ENCODE data around the gene SPTBN1.
"Not testable (repeated sequence)": the region's sequence is repeated elsewhere in the genome, so short reads cannot be mapped to it uniquely, and the experiment has no call there.

SPTBN1 gene

GRCh38 chr2:54697934-54698333, 241.8 kb downstream of the SPTBN1 start:
- H2AFZ ChIP-seq (ENCODE audit: low read length): no peak overlapping the region
- no peak overlapping the region for H3K4me3 ChIP-seq (ENCODE audit: low read depth, low read length, poor library complexity, severe bottlenecking)
- no peaks in the 10 kb centered on the region for H3K79me2 ChIP-seq (ENCODE audit: insufficient read depth, low read length)
- no peaks in the 10 kb centered on the region for H4K20me1 ChIP-seq (ENCODE audit: insufficient read depth, low read length)
- H3K36me3 ChIP-seq (ENCODE audit: insufficient read depth, low read length): no peaks in the 10 kb centered on the region
- no peaks in the 10 kb centered on the region for H3K9me3 ChIP-seq (ENCODE audit: low read length)
- no peak overlapping the region for H3K9ac ChIP-seq (ENCODE audit: low read length)
- no peak for TF ChIP-seq CTCF (IDR thresholded peaks at IDR 0.05; ENCODE audit: low read length)
- TF ChIP-seq EZH2 (IDR thresholded peaks at IDR 0.05; ENCODE audit: borderline replicate concordance, low read length): no peak
- no peaks in the 10 kb centered on the region for H3K4me1 ChIP-seq (ENCODE audit: insufficient read depth, low read length, severe bottlenecking)
- no peaks in the 10 kb centered on the region for H3F3A ChIP-seq (ENCODE audit: insufficient read depth, low read length)
- no peaks in the 10 kb centered on the region for H3K9me2 ChIP-seq (ENCODE audit: low read depth, low read length)
- no peak overlapping the region for H3K27ac ChIP-seq (ENCODE audit: low read depth, low read length, poor library complexity, severe bottlenecking)
- no peaks in the 10 kb centered on the region for H3K27me3 ChIP-seq (ENCODE audit: insufficient read depth, low read length)
- H3K4me2 ChIP-seq (ENCODE audit: low read length): no peak overlapping the region

- H3F3A ChIP-seq (ENCODE audit: insufficient read depth, low read length); H3K4me3 ChIP-seq (ENCODE audit: low read depth, low read length, poor library complexity, severe bottlenecking); H3K79me2 ChIP-seq (ENCODE audit: insufficient read depth, low read length); H3K9ac ChIP-seq (ENCODE audit: low read length); H3K9me2 ChIP-seq (ENCODE audit: low read depth, low read length); H3K4me2 ChIP-seq (ENCODE audit: low read length); H3K36me3 ChIP-seq (ENCODE audit: insufficient read depth, low read length); H3K27me3 ChIP-seq (ENCODE audit: insufficient read depth, low read length); H2AFZ ChIP-seq (ENCODE audit: low read length); H3K9me3 ChIP-seq (ENCODE audit: low read length); H3K27ac ChIP-seq (ENCODE audit: low read depth, low read length, poor library complexity, severe bottlenecking); H4K20me1 ChIP-seq (ENCODE audit: insufficient read depth, low read length); H3K4me1 ChIP-seq (ENCODE audit: insufficient read depth, low read length, severe bottlenecking): not testable (repeated sequence)
Measured at GRCh38 chr2:54698926-54699325, 242.8 kb downstream of the SPTBN1 start.

GRCh38 chr2:54699665-54700064, 243.5 kb downstream of the SPTBN1 start:
- no peaks in the 10 kb centered on the region for H3F3A ChIP-seq (ENCODE audit: insufficient read depth, low read length)
- no peaks in the 10 kb centered on the region for H3K79me2 ChIP-seq (ENCODE audit: insufficient read depth, low read length)
- H3K9ac ChIP-seq (ENCODE audit: low read length): no peak overlapping the region
- H3K36me3 ChIP-seq (ENCODE audit: insufficient read depth, low read length): no peaks in the 10 kb centered on the region
- no peak overlapping the region for H3K4me2 ChIP-seq (ENCODE audit: low read length)
- H3K9me3 ChIP-seq (ENCODE audit: low read length): no peaks in the 10 kb centered on the region
- no peaks in the 10 kb centered on the region for H3K9me2 ChIP-seq (ENCODE audit: low read depth, low read length)
- no peaks in the 10 kb centered on the region for H3K4me1 ChIP-seq (ENCODE audit: insufficient read depth, low read length, severe bottlenecking)
- no peaks in the 10 kb centered on the region for H4K20me1 ChIP-seq (ENCODE audit: insufficient read depth, low read length)
- no peaks in the 10 kb centered on the region for H3K27me3 ChIP-seq (ENCODE audit: insufficient read depth, low read length)
- H3K4me3 ChIP-seq (ENCODE audit: low read depth, low read length, poor library complexity, severe bottlenecking): no peak overlapping the region
- H2AFZ ChIP-seq (ENCODE audit: low read length): no peak overlapping the region
- TF ChIP-seq CTCF (IDR thresholded peaks at IDR 0.05; ENCODE audit: low read length) (no peak), EZH2 (IDR thresholded peaks at IDR 0.05; ENCODE audit: borderline replicate concordance, low read length) (no peak)
- no peak overlapping the region for H3K27ac ChIP-seq (ENCODE audit: low read depth, low read length, poor library complexity, severe bottlenecking)

GRCh38 chr2:54701029-54701428, 244.9 kb downstream of the SPTBN1 start:
- H3K79me2 ChIP-seq (ENCODE audit: insufficient read depth, low read length): no peaks in the 10 kb centered on the region
- H3K9me2 ChIP-seq (ENCODE audit: low read depth, low read length): no peaks in the 10 kb centered on the region
- H3K27me3 ChIP-seq (ENCODE audit: insufficient read depth, low read length): no peaks in the 10 kb centered on the region
- H3K27ac ChIP-seq (ENCODE audit: low read depth, low read length, poor library complexity, severe bottlenecking): no peak overlapping the region
- H2AFZ ChIP-seq (ENCODE audit: low read length): no peak overlapping the region
- no peak for TF ChIP-seq EZH2 (IDR thresholded peaks at IDR 0.05; ENCODE audit: borderline replicate concordance, low read length)
- TF ChIP-seq CTCF (IDR thresholded peaks at IDR 0.05; ENCODE audit: low read length): no peak
- H3F3A ChIP-seq (ENCODE audit: insufficient read depth, low read length): no peaks in the 10 kb centered on the region
- H3K4me3 ChIP-seq (ENCODE audit: low read depth, low read length, poor library complexity, severe bottlenecking): no peak overlapping the region
- no peaks in the 10 kb centered on the region for H3K9me3 ChIP-seq (ENCODE audit: low read length)
- no peak overlapping the region for H3K9ac ChIP-seq (ENCODE audit: low read length)
- no peak overlapping the region for H3K4me2 ChIP-seq (ENCODE audit: low read length)
- no peaks in the 10 kb centered on the region for H4K20me1 ChIP-seq (ENCODE audit: insufficient read depth, low read length)
- H3K36me3 ChIP-seq (ENCODE audit: insufficient read depth, low read length): no peaks in the 10 kb centered on the region
- no peaks in the 10 kb centered on the region for H3K4me1 ChIP-seq (ENCODE audit: insufficient read depth, low read length, severe bottlenecking)

All from OCI-LY1 (cell line).